ENCODE data around the gene TMEM132E.

GRCh38 chr17:34616148-34616547 lies 36.8 kb downstream of the TMEM132E start:
- TF ChIP-seq POLR2A (IDR thresholded peaks at IDR 0.05) = no peak
- no peak for TF ChIP-seq CTCF (IDR thresholded peaks at IDR 0.05)
- TF ChIP-seq POLR2AphosphoS5 (IDR thresholded peaks at IDR 0.05) = no peak

Data from breast epithelium (tissue), 3 donors.